Measurements from ENCODE around the gene TRIM15. TPM values are rescaled to one million over a fixed set of nuclear protein-coding genes. Genes with fewer than 3 reads are reported as not detected.
"Not testable (repeated sequence)": the region's sequence is repeated elsewhere in the genome, so short reads cannot be mapped to it uniquely, and the experiment has no call there.

The TRIM15 gene
- total and polyA plus RNA-seq, 8 donors = 0.13 to 24.6 TPM; not detected in 6

DNA sequence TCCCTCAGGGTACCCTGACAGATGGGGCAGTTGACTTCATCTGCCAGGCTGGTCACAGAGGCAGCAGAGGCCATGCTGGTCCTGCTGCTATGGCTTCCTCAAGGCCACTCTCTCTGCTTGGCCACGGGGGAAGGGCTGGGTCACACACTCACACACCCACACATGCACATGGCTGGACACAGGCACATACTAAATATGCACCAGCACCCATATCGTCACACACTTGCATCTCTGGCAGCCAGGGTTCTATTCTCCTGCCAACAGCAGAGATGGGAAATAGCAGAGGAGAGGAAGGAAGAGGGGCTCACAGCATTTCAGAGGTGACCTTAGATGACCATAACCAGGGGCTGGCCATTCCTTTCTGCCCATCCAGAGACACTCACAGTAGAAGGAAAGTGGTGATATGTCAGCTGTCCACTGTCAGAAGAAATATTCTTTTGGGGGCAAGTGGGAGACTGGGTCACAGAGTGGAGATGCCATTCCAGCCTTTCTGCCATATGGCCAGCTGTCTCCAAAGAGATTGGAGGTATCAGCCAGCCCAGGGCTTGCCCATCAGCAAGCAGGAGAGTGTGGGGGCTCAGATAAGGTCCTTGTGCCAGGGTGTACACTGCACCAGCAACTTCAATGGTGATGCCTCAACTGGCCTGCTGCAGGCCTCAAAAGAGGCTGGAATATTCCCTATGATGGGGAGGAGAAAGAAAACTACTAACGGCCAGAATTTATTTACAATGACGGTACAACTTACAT lies 2.4 kb upstream of the TRIM15 start, which contains the start of gene TRIM10:
Gene TRIM10 (minus strand): TSS at position 427 of the 747 bp plus-strand sequence. CDS start 353 bp downstream, at position 74.
- Histone ChIP-seq H3K36me3 (no peaks in the 10 kb centered on the region), H3K27me3 (peaks cover 0 to 28% (median 6%) of the 10 kb centered on the region in 3 donors), H3K9me3 (no peaks in the 10 kb centered on the region), H3K27ac (no peak within 1 kb of the TSS), H3K4me3 (no peak within 1 kb of the TSS), H3K4me1 (peaks cover 0 to 10% (median 1%) of the 10 kb centered on the region in 4 donors)
- 77 to 83% (median 79%) methylated on average over 3 to 4 of the region's 4 CpGs for WGBS, 5 donors
- TF ChIP-seq EP300 (IDR thresholded peaks at IDR 0.05) (no peak), POLR2AphosphoS5 (IDR thresholded peaks at IDR 0.05) (no peak), POLR2A (IDR thresholded peaks at IDR 0.05) (no peak)
- TF ChIP-seq, protein P1, sequence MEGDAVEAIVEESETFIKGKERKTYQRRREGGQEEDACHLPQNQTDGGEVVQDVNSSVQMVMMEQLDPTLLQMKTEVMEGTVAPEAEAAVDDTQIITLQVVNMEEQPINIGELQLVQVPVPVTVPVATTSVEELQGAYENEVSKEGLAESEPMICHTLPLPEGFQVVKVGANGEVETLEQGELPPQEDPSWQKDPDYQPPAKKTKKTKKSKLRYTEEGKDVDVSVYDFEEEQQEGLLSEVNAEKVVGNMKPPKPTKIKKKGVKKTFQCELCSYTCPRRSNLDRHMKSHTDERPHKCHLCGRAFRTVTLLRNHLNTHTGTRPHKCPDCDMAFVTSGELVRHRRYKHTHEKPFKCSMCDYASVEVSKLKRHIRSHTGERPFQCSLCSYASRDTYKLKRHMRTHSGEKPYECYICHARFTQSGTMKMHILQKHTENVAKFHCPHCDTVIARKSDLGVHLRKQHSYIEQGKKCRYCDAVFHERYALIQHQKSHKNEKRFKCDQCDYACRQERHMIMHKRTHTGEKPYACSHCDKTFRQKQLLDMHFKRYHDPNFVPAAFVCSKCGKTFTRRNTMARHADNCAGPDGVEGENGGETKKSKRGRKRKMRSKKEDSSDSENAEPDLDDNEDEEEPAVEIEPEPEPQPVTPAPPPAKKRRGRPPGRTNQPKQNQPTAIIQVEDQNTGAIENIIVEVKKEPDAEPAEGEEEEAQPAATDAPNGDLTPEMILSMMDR (IDR thresholded peaks at IDR 0.05) = no peak
- DNase-seq = no peak
- intact Hi-C loops (cut with DNase I; ENCODE audit: low total_unique reads) = no loop called here

- Histone ChIP-seq H3K9me3 (no peaks in the 10 kb centered on the region), H3K4me3 (no peak overlapping the region), H3K36me3 (no peaks in the 10 kb centered on the region), H3K27me3 (peaks cover 0 to 25% (median 3%) of the 10 kb centered on the region in 3 donors), H3K27ac (no peak overlapping the region), H3K4me1 (peaks cover 0 to 2% (median 0%) of the 10 kb centered on the region in 4 donors)
- intact Hi-C loops (cut with DNase I; ENCODE audit: low total_unique reads) = no loop called here
- TF ChIP-seq EP300 (IDR thresholded peaks at IDR 0.05) (no peak), POLR2AphosphoS5 (IDR thresholded peaks at IDR 0.05) (no peak), POLR2A (IDR thresholded peaks at IDR 0.05) (no peak)
- TF ChIP-seq, protein P1 (IDR thresholded peaks at IDR 0.05) = no peak
- DNase-seq = no peak
- WGBS, 5 donors = 70 to 78% (median 76%) methylated on average over 12 of the region's 12 CpGs
Measured at GRCh38 chr6:30162265-30163089, 869 bp upstream of the TRIM15 start.

DNA sequence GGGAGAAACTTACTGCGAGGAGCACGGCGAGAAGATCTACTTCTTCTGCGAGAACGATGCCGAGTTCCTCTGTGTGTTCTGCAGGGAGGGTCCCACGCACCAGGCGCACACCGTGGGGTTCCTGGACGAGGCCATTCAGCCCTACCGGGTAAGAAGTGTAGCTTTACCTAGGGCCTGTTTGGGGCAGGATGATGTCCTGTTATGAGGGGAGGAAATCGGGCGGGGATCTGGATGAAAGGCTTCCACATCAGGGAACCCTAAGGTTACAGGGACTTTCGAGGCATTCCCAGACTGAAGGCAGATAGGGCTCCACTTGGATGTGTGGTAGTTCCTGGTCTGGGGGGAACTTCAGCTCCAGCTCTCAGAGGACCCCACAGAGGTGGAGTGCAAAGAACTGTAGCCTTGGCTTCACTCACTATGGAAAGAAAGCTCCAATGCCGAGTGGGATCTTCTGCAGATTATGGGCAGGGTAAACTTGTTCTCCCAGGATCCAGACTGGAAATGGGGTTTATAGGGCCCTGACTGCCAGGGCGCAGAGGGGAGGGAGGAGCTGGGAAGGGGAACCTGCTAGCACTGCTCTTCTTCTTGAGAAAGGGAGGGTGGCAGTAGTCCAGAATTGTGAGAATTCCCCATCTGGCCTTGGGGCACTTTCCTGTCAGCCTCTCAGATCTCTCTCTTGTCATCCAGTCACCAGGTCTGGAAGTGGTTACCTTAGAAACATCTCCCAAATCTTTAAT lies 740 bp downstream of the TRIM15 start:
- Histone ChIP-seq H3K27me3 (peaks cover 0 to 31% (median 5%) of the 10 kb centered on the region in 3 donors), H3K9me3 (no peaks in the 10 kb centered on the region), H3K4me3 (no peak overlapping the region), H3K4me1 (peaks cover 0 to 2% (median 0%) of the 10 kb centered on the region in 4 donors), H3K36me3 (no peaks in the 10 kb centered on the region), H3K27ac (no peak overlapping the region)
- intact Hi-C loops (cut with DNase I; ENCODE audit: low total_unique reads) = no loop called here
- DNase-seq = no peak
- WGBS, 5 donors = 82 to 91% (median 87%) methylated on average over 16 of the region's 16 CpGs
- no peak for TF ChIP-seq POLR2A (IDR thresholded peaks at IDR 0.05)
- no peak for TF ChIP-seq POLR2AphosphoS5 (IDR thresholded peaks at IDR 0.05)

GRCh38 chr6:30164714-30165113 lies 1.4 kb downstream of the TRIM15 start:
- no peak overlapping the region for H3K27ac ChIP-seq
- DNase-seq = no peak
- H3K36me3 ChIP-seq = no peaks in the 10 kb centered on the region
- H3K4me1 ChIP-seq = peaks cover 0 to 2% (median 0%) of the 10 kb centered on the region in 4 donors
- peaks cover 0 to 35% (median 3%) of the 10 kb centered on the region in 3 donors for H3K27me3 ChIP-seq
- H3K4me3 ChIP-seq = no peak overlapping the region
- no peaks in the 10 kb centered on the region for H3K9me3 ChIP-seq
- TF ChIP-seq POLR2A (IDR thresholded peaks at IDR 0.05) (no peak), POLR2AphosphoS5 (IDR thresholded peaks at IDR 0.05) (no peak), EP300 (IDR thresholded peaks at IDR 0.05) (no peak)
- TF ChIP-seq, protein P1 (IDR thresholded peaks at IDR 0.05) = no peak
- WGBS, 5 donors = 76 to 88% (median 84%) methylated on average over 4 of the region's 4 CpGs
- intact Hi-C loops (cut with DNase I; ENCODE audit: low total_unique reads) = no loop called here

DNA sequence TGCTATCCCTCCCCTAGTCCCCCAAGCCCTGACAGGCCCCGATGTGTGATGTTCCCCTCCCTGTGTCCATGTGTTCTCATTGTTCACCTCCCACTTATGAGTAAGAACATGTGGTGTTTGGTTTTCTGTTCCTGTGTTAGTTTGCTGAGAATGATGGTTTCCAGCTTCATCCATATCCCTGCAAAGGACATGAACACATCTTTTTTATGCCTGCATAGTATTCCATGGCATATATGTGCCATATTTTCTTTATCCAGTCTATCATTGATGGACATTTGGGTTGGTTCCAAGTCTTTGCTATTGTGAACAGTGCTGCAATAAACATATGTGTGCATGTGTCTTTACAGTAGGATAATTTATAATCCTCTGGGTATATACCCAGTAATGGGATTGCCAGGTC lies 1.9 kb downstream of the TRIM15 start:
- DNase-seq; H3K4me1 ChIP-seq; intact Hi-C loops (cut with DNase I; ENCODE audit: low total_unique reads); H3K36me3 ChIP-seq; H3K9me3 ChIP-seq; H3K4me3 ChIP-seq; H3K27ac ChIP-seq: not testable (repeated sequence)
- peaks cover 0 to 39% (median 3%) of the 10 kb centered on the region in 3 donors for H3K27me3 ChIP-seq
- WGBS, 5 donors = 87 to 100% (median 95%) methylated on average over 1 of the region's 1 CpG

All from stomach (tissue), 9 donors.